IgD-negative memory B cell (primary cell): ENCODE data around the gene FOXI1. TPM values are rescaled to one million over a fixed set of nuclear protein-coding genes. Genes with fewer than 3 reads are reported as not detected.

Experiments used
- H3K27ac Mint-ChIP-seq, 3 donors: one replicate each; pipeline ENCODE4 v1.8.0; 2020 to 2022; ENCODE audit warnings: mild to moderate bottlenecking in 3 of 3, mixed read lengths in 3 of 3, moderate library complexity in 1 of 3
- H3K27me3 Mint-ChIP-seq: one replicate; pipeline ENCODE4 v1.8.0; 2021; ENCODE audit warnings: mixed read lengths
- H3K36me3 Mint-ChIP-seq: one replicate; pipeline ENCODE4 v1.8.0; 2020; ENCODE audit warnings: mild to moderate bottlenecking, mixed read lengths
- H3K4me1 Mint-ChIP-seq, 3 donors: one replicate each; pipeline ENCODE4 v1.8.0; 2020 to 2022; ENCODE audit warnings: mixed read lengths in 3 of 3, mild to moderate bottlenecking in 1 of 3
- H3K4me3 Mint-ChIP-seq, 4 donors: one replicate each; pipeline ENCODE4 v1.8.0; 2020 to 2022; ENCODE audit warnings: mild to moderate bottlenecking in 4 of 4, mixed read lengths in 4 of 4, moderate library complexity in 3 of 4
- H3K9me3 Mint-ChIP-seq, 3 donors: one replicate each; pipeline ENCODE4 v1.8.0; 2020 to 2021; ENCODE audit warnings: mixed read lengths in 3 of 3, mild to moderate bottlenecking in 1 of 3
- polyA plus RNA-seq: library from polyadenylated mRNA; unstranded; fragments of 300-500 nt; fragmentation: Illumina TruSeq; gene quantifications from one replicate; pipeline ENCODE4 v1.2.3, GENCODE V29; 2021

The FOXI1 gene
- not detected for polyA plus RNA-seq

DNA sequence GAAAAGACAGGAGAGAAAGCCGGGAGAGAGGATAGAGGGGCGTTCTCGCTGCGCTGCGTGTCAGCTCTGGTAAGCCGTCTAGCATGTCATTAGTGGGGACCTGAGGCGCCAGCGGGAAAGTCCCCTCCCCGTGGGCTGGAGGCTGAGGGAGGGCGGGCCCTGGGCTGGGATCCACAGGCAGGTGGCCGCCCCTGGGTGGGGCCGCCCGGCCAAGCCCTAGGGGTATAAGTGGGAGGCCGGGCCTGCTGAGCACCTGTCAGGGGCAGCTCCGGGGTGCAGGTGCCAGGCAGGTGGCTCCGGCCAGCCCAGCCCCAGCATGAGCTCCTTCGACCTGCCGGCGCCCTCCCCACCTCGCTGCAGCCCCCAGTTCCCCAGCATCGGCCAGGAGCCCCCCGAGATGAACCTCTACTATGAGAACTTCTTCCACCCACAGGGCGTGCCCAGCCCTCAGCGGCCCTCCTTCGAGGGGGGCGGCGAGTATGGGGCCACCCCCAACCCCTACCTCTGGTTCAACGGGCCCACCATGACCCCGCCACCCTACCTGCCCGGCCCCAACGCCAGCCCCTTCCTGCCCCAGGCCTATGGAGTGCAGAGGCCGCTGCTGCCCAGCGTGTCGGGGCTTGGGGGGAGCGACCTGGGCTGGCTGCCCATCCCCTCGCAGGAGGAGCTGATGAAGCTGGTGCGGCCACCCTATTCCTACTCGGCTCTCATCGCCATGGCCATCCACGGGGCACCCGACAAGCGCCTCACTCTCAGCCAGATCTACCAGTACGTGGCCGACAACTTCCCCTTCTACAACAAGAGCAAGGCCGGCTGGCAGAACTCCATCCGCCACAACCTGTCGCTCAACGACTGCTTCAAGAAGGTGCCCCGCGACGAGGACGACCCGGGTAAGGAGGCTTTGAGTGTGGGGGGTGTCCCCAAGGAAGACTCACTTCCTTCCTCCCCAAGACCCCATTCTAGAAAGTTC, at the start of gene FOXI1:
FOXI1 (plus strand) TSS at position 256 of the 970 bp plus-strand sequence; CDS start at position 317, 61 bp downstream.
- no peak within 1 kb of the TSS for H3K4me3 Mint-ChIP-seq
- no peaks in the 10 kb centered on the region for H3K9me3 Mint-ChIP-seq
- peaks cover 1% of the 10 kb centered on the region for H3K27me3 Mint-ChIP-seq
- peaks cover 1% of the 10 kb centered on the region for H3K36me3 Mint-ChIP-seq
- peak within 1 kb of the TSS in 1 of 3 donors; percentile 79 for H3K27ac Mint-ChIP-seq
- no peaks in the 10 kb centered on the region for H3K4me1 Mint-ChIP-seq

DNA sequence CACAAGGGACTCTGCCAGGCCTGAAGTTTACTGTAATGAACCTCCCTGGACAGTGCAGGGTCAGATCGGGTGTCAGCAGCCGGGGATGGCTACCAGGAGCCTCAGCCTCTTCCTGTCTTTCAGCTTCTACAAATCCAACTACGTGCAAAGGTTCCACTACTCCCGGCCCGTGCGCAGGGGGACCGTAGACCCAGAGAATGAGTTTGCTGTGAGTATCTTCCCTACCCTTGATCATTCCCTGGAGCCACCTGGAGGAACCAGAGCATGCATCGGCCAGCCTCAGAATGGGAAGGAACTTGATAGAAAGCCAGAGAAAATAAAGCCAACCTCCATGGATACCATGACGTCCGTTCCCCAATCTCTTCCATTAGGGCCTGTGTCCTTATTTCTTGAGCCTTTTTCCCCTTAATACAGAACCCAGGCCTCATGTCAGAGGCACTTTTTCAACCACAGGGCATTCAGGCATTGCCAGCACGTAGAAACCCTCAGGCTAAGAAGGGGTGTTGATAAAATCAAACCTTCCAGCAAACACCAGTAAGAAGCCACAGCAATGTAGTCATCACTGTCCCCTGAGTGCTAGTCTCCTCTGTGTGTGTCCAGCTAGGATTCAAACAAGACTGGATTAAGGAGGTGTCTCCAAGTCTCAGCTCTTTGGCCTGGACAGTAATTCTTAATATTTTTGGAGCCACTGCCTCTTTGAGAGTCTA, 49.0 kb upstream of the FOXI1 start:
- Mint-ChIP-seq H3K27ac (no peak overlapping the region), H3K9me3 (no peaks in the 10 kb centered on the region), H3K4me1 (no peaks in the 10 kb centered on the region), H3K27me3 (no peaks in the 10 kb centered on the region), H3K36me3 (peaks cover 40% of the 10 kb centered on the region), H3K4me3 (no peak overlapping the region)

DNA sequence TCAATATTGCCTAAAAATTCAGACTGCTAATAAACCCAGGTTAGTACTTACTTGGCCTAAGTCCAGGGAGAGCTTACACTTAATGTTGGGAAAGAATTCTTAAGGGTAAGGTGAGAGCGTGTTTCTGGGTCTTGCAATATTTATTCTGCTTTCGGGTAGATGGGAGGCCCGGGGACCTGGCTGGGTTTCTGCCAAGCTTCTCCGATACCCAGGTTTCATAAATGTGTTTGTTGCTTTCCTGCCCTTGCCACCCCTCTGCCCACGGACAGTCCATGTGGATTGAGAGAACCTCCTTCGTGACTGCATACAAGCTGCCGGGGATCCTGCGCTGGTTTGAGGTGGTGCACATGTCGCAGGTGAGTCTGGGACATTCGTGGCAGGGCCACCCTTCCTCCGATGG, 48.4 kb upstream of the FOXI1 start:
- Mint-ChIP-seq H3K9me3 (no peaks in the 10 kb centered on the region), H3K27me3 (no peaks in the 10 kb centered on the region), H3K4me3 (no peak overlapping the region), H3K27ac (no peak overlapping the region), H3K36me3 (peaks cover 38% of the 10 kb centered on the region), H3K4me1 (no peaks in the 10 kb centered on the region)

DNA sequence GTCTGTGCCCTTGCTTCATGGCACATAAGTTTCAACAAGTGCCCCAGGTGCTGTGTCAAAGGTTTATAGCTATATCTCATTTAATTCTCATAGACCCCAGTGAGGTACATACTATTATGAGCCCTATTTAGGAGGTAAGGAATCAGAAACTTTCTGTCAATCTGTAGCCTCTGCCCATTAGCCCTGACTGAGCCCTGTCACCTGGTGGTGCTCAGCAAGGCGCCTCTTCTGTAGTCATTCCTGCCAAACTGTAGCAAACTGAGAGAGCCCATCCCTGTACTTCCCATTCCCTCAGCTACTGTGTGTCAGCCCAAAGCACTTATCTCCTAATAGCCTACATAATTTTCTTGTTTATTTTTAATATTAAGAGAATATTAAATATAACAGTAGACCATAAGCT, 46.5 kb upstream of the FOXI1 start:
- Mint-ChIP-seq H3K36me3 (peaks cover 33% of the 10 kb centered on the region), H3K27me3 (no peaks in the 10 kb centered on the region), H3K4me3 (no peak overlapping the region), H3K27ac (no peak overlapping the region), H3K9me3 (no peaks in the 10 kb centered on the region), H3K4me1 (no peaks in the 10 kb centered on the region)

DNA sequence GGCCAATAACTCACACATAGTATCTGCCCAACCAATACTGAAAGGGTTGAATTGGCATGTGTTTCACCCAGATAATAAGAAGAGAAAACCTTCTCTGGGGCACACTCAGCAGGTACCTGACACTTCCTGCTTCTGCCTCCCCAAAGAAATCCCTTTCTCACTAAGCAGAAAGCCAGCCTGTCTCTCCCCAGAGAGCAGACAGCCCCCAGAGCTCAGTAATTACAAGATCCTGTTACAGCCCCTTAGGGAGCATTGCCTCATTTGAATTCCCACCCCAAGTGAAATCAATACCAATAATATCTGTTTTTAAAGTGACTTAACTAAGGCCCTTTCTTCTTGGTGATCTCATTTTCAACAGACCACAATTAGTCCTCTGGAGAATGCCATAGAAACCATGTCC, 38.5 kb upstream of the FOXI1 start:
- Mint-ChIP-seq H3K36me3 (peaks cover 35% of the 10 kb centered on the region), H3K27me3 (no peaks in the 10 kb centered on the region), H3K27ac (no peak overlapping the region), H3K4me1 (no peaks in the 10 kb centered on the region), H3K9me3 (no peaks in the 10 kb centered on the region), H3K4me3 (no peak overlapping the region)

DNA sequence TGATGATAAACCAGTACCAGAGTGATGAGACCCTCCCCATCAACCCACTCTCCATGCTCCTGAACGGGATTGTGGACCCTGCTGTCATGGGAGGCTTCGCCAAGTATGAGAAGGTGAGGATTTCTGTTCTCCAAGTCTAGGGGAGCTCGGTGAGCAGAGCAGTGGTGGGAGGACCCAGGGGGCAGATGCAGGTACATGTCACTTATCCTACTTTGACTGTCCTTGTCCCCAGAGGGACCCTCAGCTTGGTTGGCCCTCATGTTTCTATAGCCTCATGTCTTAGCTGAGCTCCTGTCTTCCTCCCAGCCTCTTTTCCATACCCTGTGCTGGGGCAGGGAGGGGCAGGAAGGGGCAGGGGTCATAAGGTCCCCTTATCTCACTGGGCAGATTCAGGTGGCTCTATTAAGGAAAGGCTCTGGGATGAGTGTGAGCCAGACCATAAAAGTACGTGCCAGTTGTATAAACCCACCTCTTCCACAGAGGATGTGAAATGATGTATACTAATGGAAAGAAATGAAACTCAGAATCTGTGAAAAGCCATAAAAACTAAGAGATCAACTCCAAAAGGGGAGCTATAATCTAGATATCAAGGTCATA, 38.0 kb upstream of the FOXI1 start:
- H3K27ac Mint-ChIP-seq, result no peak overlapping the region
- peaks cover 35% of the 10 kb centered on the region for H3K36me3 Mint-ChIP-seq
- no peaks in the 10 kb centered on the region for H3K4me1 Mint-ChIP-seq
- no peaks in the 10 kb centered on the region for H3K9me3 Mint-ChIP-seq
- no peak overlapping the region for H3K4me3 Mint-ChIP-seq
- H3K27me3 Mint-ChIP-seq, result no peaks in the 10 kb centered on the region

DNA sequence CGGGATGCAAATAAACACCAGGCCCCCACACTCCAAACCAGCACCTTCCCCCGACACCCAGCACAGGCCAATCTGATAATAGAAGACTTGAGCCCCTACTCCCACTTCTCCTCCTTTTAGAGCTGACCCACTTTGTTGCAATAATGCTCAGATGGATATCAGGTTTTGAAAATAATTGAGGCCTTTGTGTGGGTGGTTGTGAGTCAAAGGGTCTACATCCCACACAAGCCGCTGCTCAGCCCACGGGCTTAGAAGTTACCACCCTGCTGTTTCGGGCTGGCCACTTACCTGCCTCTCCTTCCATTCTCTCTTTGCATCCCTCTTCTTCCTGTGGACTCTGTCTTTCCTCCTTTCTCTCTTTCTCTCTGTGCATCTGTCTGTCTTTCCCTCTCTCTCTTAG, 36.2 kb upstream of the FOXI1 start:
- no peak overlapping the region for H3K4me3 Mint-ChIP-seq
- no peaks in the 10 kb centered on the region for H3K9me3 Mint-ChIP-seq
- H3K4me1 Mint-ChIP-seq, result no peaks in the 10 kb centered on the region
- H3K27ac Mint-ChIP-seq, result peak overlapping the region in 1 of 3 donors; percentile 48
- H3K27me3 Mint-ChIP-seq, result no peaks in the 10 kb centered on the region
- H3K36me3 Mint-ChIP-seq, result peaks cover 28% of the 10 kb centered on the region

DNA sequence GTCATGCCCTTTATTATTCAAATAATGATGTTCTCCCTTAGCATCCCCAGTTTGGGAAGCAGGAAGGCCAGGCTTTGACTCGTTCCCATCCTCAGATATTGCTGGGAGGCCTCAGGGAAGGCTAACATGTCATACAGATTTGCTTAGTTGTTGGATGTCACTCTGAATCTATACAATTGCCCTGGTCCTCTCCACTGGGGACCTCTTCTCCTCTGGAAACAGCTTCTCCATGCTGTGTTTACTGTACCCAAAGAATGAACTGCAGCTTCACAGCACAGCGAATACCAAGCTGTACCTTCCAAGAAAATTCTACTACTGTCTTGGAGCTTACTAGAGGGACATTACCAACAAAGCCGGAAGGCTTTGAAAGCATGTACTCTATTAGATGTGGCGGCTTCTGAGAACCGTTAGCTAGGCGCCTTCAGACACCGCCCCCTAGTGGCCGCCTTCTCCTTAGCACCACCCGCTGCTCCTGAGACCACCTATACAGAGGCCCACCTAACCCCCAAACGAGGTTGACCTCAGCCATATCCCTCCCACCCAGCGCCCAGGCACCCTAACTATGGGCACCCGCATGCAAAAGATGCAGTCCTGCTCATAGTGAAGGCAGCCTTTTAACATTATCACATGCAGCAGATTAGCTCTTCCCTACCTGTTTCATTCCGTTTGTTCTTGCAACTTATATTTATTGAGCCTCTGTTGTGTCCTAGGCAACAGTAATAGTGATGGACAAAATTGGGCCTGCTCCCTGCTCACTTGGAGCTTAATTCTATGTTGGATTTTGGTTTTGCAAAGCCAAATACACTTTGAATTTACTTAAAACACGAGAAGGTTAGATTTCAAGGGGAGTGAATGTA, 34.9 kb upstream of the FOXI1 start:
- Mint-ChIP-seq H3K4me1 (no peaks in the 10 kb centered on the region), H3K9me3 (no peaks in the 10 kb centered on the region), H3K36me3 (peaks cover 30% of the 10 kb centered on the region), H3K27ac (no peak overlapping the region), H3K4me3 (no peak overlapping the region), H3K27me3 (no peaks in the 10 kb centered on the region)

DNA sequence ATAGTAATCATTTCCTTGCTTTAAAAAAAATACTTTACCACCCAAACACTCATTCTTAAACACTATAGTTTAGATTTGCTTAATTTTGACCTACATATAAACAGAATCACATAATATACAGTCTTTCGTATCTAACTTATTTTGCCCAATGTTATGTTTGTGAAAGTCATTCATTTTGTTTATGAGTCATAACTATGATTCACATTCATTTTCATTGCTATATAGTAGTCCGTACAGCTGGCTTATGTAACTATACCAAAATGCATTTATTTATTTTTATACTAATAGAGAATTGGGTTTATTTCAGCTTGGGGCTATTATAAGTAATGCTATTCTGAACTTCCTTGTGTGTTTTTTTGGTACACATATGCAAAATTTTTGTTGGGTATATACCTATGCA, 33.9 kb upstream of the FOXI1 start:
- Mint-ChIP-seq H3K27ac (no peak overlapping the region), H3K9me3 (no peaks in the 10 kb centered on the region), H3K27me3 (no peaks in the 10 kb centered on the region), H3K4me1 (no peaks in the 10 kb centered on the region), H3K4me3 (no peak overlapping the region), H3K36me3 (peaks cover 26% of the 10 kb centered on the region)

DNA sequence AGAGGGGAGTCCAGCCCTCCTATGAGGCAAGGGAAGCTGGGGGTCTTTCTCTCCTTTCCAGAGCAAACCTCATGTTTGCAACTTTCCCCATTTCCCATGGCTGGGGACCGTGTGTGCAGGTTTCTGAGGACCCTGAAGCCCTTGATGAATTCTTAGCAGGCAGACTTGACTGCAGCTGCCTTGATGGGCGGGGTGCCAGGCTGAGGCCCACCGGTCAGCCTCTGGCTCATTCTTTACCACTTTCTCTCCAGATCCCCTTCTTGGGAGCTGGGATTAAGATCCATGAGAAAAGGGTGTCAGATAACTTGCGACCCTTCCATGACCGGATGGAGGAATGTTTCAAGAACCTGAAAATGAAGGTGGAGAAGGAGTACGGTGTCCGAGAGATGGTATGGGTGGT, 30.0 kb upstream of the FOXI1 start:
- no peaks in the 10 kb centered on the region for H3K9me3 Mint-ChIP-seq
- no peak overlapping the region for H3K27ac Mint-ChIP-seq
- H3K4me3 Mint-ChIP-seq, result no peak overlapping the region
- peaks cover 17% of the 10 kb centered on the region for H3K36me3 Mint-ChIP-seq
- H3K4me1 Mint-ChIP-seq, result no peaks in the 10 kb centered on the region
- H3K27me3 Mint-ChIP-seq, result no peaks in the 10 kb centered on the region

DNA sequence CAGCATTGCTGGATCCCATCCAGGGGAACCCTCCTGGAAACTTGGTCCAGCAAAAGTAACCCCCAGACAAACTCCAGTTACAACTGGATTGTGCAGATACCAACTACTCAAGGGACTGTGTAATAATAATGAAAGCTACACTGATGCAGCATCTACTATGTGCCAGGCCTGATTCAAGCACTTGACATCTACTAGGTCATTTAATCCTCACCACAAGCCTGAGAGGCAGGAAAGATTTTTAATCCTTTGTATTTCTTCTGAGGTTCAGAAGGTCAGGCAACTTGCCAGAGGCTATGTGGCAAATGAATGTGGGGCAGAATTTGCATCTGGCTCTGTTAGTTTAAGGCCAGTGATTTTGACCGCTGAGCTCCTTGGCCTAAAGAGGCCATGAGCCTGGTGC, 29.5 kb upstream of the FOXI1 start:
- H3K9me3 Mint-ChIP-seq, result no peaks in the 10 kb centered on the region
- no peaks in the 10 kb centered on the region for H3K4me1 Mint-ChIP-seq
- H3K27me3 Mint-ChIP-seq, result no peaks in the 10 kb centered on the region
- peaks cover 15% of the 10 kb centered on the region for H3K36me3 Mint-ChIP-seq
- H3K4me3 Mint-ChIP-seq, result no peak overlapping the region
- H3K27ac Mint-ChIP-seq, result no peak overlapping the region

DNA sequence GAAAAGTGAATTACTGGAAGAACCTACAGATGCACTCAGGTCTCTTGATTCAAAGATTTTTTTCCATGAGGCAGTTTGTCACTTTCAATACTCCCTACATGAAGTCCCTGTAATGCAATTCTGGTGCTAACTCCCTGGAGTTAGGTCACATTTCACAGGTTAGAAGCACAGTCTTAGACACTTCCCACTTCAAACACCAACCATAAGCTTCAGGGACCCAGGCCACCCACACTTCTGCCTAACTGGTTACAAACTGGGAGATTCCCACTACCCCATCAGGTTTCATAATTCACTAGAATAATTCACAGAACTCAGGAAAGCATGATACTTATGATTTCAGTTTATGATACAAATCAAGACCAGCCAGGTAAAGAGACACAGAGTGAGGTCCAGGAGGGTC, 29.0 kb upstream of the FOXI1 start:
- Mint-ChIP-seq H3K4me3 (no peak overlapping the region), H3K27me3 (no peaks in the 10 kb centered on the region), H3K36me3 (peaks cover 10% of the 10 kb centered on the region), H3K4me1 (no peaks in the 10 kb centered on the region), H3K27ac (no peak overlapping the region), H3K9me3 (no peaks in the 10 kb centered on the region)

DNA sequence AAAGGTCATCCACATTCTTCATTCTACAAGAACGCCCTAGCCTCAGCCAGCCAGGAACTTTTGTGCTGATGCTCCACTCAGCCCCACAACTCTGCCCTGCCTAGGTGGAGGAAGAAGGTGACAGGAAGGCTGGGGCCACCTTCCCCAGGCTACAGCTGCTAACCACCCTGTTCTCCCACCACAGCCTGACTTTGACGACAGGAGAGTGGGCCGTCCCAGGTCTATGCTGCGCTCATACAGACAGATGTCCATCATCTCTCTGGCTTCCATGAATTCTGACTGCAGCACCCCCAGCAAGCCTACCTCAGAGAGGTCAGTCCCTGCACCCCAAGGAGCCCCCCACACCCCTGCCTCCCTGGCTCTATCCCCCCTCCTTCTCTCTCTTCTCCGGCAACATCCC, 28.2 kb upstream of the FOXI1 start:
- no peak overlapping the region for H3K4me3 Mint-ChIP-seq
- peaks cover 13% of the 10 kb centered on the region for H3K36me3 Mint-ChIP-seq
- H3K9me3 Mint-ChIP-seq, result no peaks in the 10 kb centered on the region
- H3K27me3 Mint-ChIP-seq, result no peaks in the 10 kb centered on the region
- H3K27ac Mint-ChIP-seq, result no peak overlapping the region
- H3K4me1 Mint-ChIP-seq, result no peaks in the 10 kb centered on the region

DNA sequence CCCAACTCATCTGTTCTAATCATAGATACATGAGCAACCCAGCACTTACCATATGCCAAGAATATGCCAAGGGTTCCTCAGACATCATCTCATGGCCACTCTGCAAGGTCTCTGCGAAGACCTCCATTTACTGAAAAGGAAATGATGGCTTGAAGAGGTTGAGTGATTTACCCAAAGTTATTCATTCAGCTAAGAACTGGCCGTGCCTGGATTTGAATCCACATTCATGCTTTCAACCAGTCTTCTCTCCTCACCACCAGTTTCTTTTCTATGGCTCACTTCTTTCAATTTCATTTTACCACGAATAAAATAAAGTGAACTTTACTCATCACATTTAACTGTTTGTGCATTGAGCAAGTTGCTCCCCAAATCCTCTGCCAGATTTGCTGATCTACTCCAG, 27.2 kb upstream of the FOXI1 start:
- Mint-ChIP-seq H3K36me3 (peaks cover 19% of the 10 kb centered on the region), H3K27ac (peak overlapping the region in 1 of 3 donors; percentile 56), H3K4me3 (no peak overlapping the region)

DNA sequence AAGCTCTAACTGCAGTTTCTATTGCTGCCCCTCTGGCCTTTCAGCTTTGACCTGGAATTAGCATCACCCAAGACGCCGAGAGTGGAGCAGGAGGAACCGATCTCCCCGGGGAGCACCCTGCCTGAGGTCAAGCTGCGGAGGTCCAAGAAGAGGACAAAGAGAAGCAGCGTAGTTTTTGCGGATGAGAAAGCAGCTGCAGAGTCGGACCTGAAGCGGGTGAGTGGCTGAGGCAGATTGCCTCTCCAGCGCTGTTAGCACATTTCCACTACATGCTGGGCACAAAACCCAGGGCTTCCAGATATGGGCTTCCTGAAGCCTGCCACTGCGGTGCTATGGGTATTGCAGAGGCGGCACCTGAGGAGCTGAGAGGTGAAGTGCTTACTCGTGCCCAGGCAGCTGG, 26.8 kb upstream of the FOXI1 start:
- Mint-ChIP-seq H3K27ac (no peak overlapping the region), H3K36me3 (peaks cover 23% of the 10 kb centered on the region)

More for the DNA sequence above, 27.2 kb upstream of the FOXI1 start:
- H3K27me3 Mint-ChIP-seq, result no peaks in the 10 kb centered on the region
- H3K4me1 Mint-ChIP-seq, result no peaks in the 10 kb centered on the region
- no peaks in the 10 kb centered on the region for H3K9me3 Mint-ChIP-seq

More for the DNA sequence above, 26.8 kb upstream of the FOXI1 start:
- Mint-ChIP-seq H3K9me3 (no peaks in the 10 kb centered on the region), H3K4me3 (no peak overlapping the region), H3K4me1 (no peaks in the 10 kb centered on the region), H3K27me3 (no peaks in the 10 kb centered on the region)
